ENCODE results near the gene CCDC3.

GRCh38 chr10:12848439-12849173 lies 152.9 kb downstream of the CCDC3 start:
- TF ChIP-seq TAF1 (IDR thresholded peaks at IDR 0.05; ENCODE audit: borderline replicate concordance, insufficient read depth, low read length) (no peak), POLR2AphosphoS5 (IDR thresholded peaks at IDR 0.05; ENCODE audit: low read depth, low read length) (no peak), SIN3A (IDR thresholded peaks at IDR 0.05; ENCODE audit: borderline replicate concordance, insufficient read depth, low read length) (no peak), REST (IDR thresholded peaks at IDR 0.05; ENCODE audit: insufficient read depth in 1 of 2, low read depth in 2 of 2, low read length in 2 of 2) (no peak), FOXP2 (optimal IDR thresholded peaks at IDR 0.05; ENCODE audit: borderline replicate concordance, extremely low read depth, extremely low read length, insufficient read depth) (no peak)

Measured in PFSK-1 (cell line).